HCT116 (cell line): ENCODE measurements around the gene TRAIP. TPM values are rescaled to one million over a fixed set of nuclear protein-coding genes. Genes with fewer than 3 reads are reported as not detected.

Experiments
- ATAC-seq: fragments of 200-7000 bp; cut with Tn5 transposase; 2 replicates; pipeline ENCODE4 v1.9.1; 2020; ENCODE audit warnings: mild to moderate bottlenecking, moderate library complexity
- BruUV-seq: library from RNA; stranded (reverse); fragments of 400-500 nt; replicated peaks from 2 replicates; lab custom pipeline; 2021; lab: Mats Ljungman, UMichigan
- CTCF ChIA-PET: fragments of 300-600 bp; sonication (Branson Sonifier 250); formaldehyde crosslinking; loops from one replicate; lab custom pipeline; 2021; ENCODE audit warnings: antibody characterized with exemption; lab: Charles Lee
- POLR2A ChIA-PET: fragments of 300-600, 350-600 bp; sonication (Branson Sonifier 250); formaldehyde crosslinking; loops from one replicate; lab custom pipeline; 2021; ENCODE audit warnings: antibody characterized with exemption; lab: Charles Lee
- RAD21 ChIA-PET, 2 experiments: fragments of 300-600 bp; sonication (Branson Sonifier 250); formaldehyde crosslinking; loops; one replicate each; lab custom pipeline; 2023; ENCODE audit warnings: low total read pairs in 2 of 2; ENCODE audit not compliant: uncharacterized antibody in 2 of 2, unreplicated experiment in 2 of 2, low non-redundant PET in 1 of 2; lab: Charles Lee
- DNase-seq: peaks from one replicate; pipeline ENCODE4 v3.0.0-alpha.2; 2010; ENCODE audit warnings: low read depth, low spot score
- H2AFZ ChIP-seq: fragments of 200-600 bp; shearing (Covaris generic), sonication (generic); 2 replicates; pipeline ENCODE4 v1.6.1; 2017; ENCODE audit warnings: low read depth, mixed run types, mixed read lengths, antibody characterized with exemption, low read length; ENCODE audit not compliant: poor library complexity, severe bottlenecking
- H3K27ac ChIP-seq: 2 replicates; pipeline ENCODE4 v1.5.1; 2012; ENCODE audit warnings: low read depth, low read length
- H3K27me3 ChIP-seq: fragments of 200-600 bp; sonication (generic); 2 replicates; pipeline ENCODE4 v1.6.1; 2016; ENCODE audit warnings: mixed run types, low read length, mixed read lengths; ENCODE audit not compliant: insufficient read depth
- H3K36me3 ChIP-seq, 2 experiments: fragments of 200-500 bp in 1 of 2; fragments of 200-600 bp in 1 of 2; sonication (Bioruptor generic) in 1 of 2; sonication (generic) in 1 of 2; 2 replicates each; pipeline versions ENCODE4 v1.5.1 to v1.6.1; 2014 to 2016; ENCODE audit warnings: low read length in 2 of 2, inconsistent platforms in 1 of 2, mixed read lengths in 1 of 2, mixed run types in 1 of 2; ENCODE audit not compliant: insufficient read depth in 2 of 2, control insufficient read depth in 1 of 2
- H3K4me1 ChIP-seq, 2 experiments: fragments of 200-600 bp in 1 of 2; sonication (generic) in 1 of 2; 2 replicates each; pipeline versions ENCODE4 v1.5.1 to v1.6.1; 2012 to 2017; ENCODE audit warnings: low read length in 2 of 2, inconsistent platforms in 1 of 2, mild to moderate bottlenecking in 1 of 2, mixed read lengths in 1 of 2, mixed run types in 1 of 2, moderate library complexity in 1 of 2; ENCODE audit not compliant: insufficient read depth in 2 of 2, control insufficient read depth in 1 of 2
- H3K4me2 ChIP-seq: fragments of 200-600 bp; sonication (generic); 2 replicates; pipeline ENCODE4 v1.6.1; 2017; ENCODE audit warnings: mixed run types, low read length, mixed read lengths
- H3K4me3 ChIP-seq, 2 experiments: fragments of 200-600 bp in 1 of 2; sonication (generic) in 1 of 2; replicated peaks in 1 of 2; 2 replicates each; pipeline ENCODE4 v1.5.1; 2011 to 2016; ENCODE audit warnings: low read length in 2 of 2, control low read depth in 1 of 2, low read depth in 1 of 2, mild to moderate bottlenecking in 1 of 2, mixed read lengths in 1 of 2, mixed run types in 1 of 2
- H3K79me2 ChIP-seq: fragments of 200-600 bp; sonication (generic); 2 replicates; pipeline ENCODE4 v1.6.1; 2017; ENCODE audit warnings: mild to moderate bottlenecking, mixed run types, low read length, moderate library complexity, mixed read lengths; ENCODE audit not compliant: insufficient read depth
- H3K9ac ChIP-seq: fragments of 200-600 bp; sonication (generic); 2 replicates; pipeline ENCODE4 v1.6.1; 2016; ENCODE audit warnings: low read length, mixed read lengths
- H3K9me2 ChIP-seq: fragments of 200-600 bp; sonication (generic), shearing (Covaris generic); 2 replicates; pipeline ENCODE4 v1.6.1; 2017; ENCODE audit warnings: mixed run types, mild to moderate bottlenecking, moderate library complexity; ENCODE audit not compliant: insufficient read depth
- H3K9me3 ChIP-seq, 2 experiments: fragments of 200-500 bp in 1 of 2; fragments of 200-600 bp in 1 of 2; sonication (Bioruptor generic) in 1 of 2; sonication (generic) in 1 of 2; 2 replicates each; pipeline ENCODE4 v1.6.1; 2014 to 2017; ENCODE audit warnings: low read length in 2 of 2, mixed read lengths in 2 of 2, inconsistent platforms in 1 of 2, low read depth in 1 of 2, mild to moderate bottlenecking in 1 of 2, mixed run types in 1 of 2, moderate library complexity in 1 of 2; ENCODE audit not compliant: control insufficient read depth in 1 of 2, insufficient read depth in 1 of 2
- H4K20me1 ChIP-seq: fragments of 200-600 bp; sonication (generic), shearing (Covaris generic); 2 replicates; pipeline ENCODE4 v1.6.1; 2017; ENCODE audit warnings: mixed run types, mild to moderate bottlenecking, moderate library complexity; ENCODE audit not compliant: insufficient read depth
- ATF3 ChIP-seq: IDR thresholded peaks from 2 replicates; pipeline ENCODE4 v1.6.1; 2012
- CTCF ChIP-seq, 3 experiments: fragments of 200-600 bp in 1 of 3; sonication (generic) in 1 of 3; IDR thresholded peaks in 2 of 3; conservative IDR thresholded peaks in 1 of 3; 2 replicates each; pipeline ENCODE4 v1.5.1; 2012 to 2017; ENCODE audit warnings: low read depth in 2 of 3, low read length in 2 of 3, antibody characterized with exemption in 1 of 3, borderline replicate concordance in 1 of 3, control low read depth in 1 of 3, mild to moderate bottlenecking in 1 of 3, mixed read lengths in 1 of 3, mixed run types in 1 of 3, moderate library complexity in 1 of 3; ENCODE audit not compliant: insufficient read depth in 1 of 3
- RAD21 ChIP-seq: IDR thresholded peaks from 2 replicates; pipeline ENCODE4 v1.6.1; 2012; ENCODE audit warnings: low read depth, mild to moderate bottlenecking
- SP1 ChIP-seq: IDR thresholded peaks from 2 replicates; pipeline ENCODE4 v1.6.1; 2012; ENCODE audit warnings: low read depth
- intact Hi-C: fragments of 100-400 bp; cut with micrococcal nuclease; formaldehyde crosslinking; loops from 2 replicates; pipeline ENCODE4 v1.10.0; 2022
- total RNA-seq: library from RNA; stranded (reverse); gene quantifications from one replicate; pipeline ENCODE4 v1.2.1, GENCODE V29; 2021; ENCODE audit not compliant: unreplicated experiment
- TF ChIP-seq, protein P1 (sequence below): IDR thresholded peaks from 2 replicates; pipeline ENCODE4 v1.6.1; 2012; ENCODE audit warnings: low read depth

Gene TRAIP
- total RNA-seq, 1 experiment from 2014 or later, result 25.5 TPM

GRCh38 chr3:49792371-49793150 is 63.8 kb downstream of the TRAIP start:
- Histone ChIP-seq H3K27me3 (no peaks in the 10 kb centered on the region), H3K9ac (no peak overlapping the region), H3K27ac (no peak overlapping the region), H3K4me3 (no peak overlapping the region), H3K9me3 (no peaks in the 10 kb centered on the region), H3K4me1 (no peaks in the 10 kb centered on the region), H3K4me2 (no peak overlapping the region), H4K20me1 (no peaks in the 10 kb centered on the region), H3K9me2 (no peaks in the 10 kb centered on the region), H2AFZ (no peak overlapping the region), H3K79me2 (no peaks in the 10 kb centered on the region), H3K36me3 (no peaks in the 10 kb centered on the region)
- intact Hi-C loops, result no loop called here
- ChIA-PET POLR2A (no interaction called here), RAD21 (no interaction called here), CTCF (no interaction called here)
- no TSS peak for BruUV-seq
- TF ChIP-seq CTCF (IDR thresholded peaks at IDR 0.05 in 2 of 3, conservative IDR thresholded peaks at IDR 0.05 in 1 of 3; ENCODE audit: borderline replicate concordance in 1 of 3, insufficient read depth in 1 of 3, low read depth in 2 of 3, low read length in 2 of 3) (no peak), RAD21 (no peak), SP1 (no peak), ATF3 (no peak)
- TF ChIP-seq, protein P1, sequence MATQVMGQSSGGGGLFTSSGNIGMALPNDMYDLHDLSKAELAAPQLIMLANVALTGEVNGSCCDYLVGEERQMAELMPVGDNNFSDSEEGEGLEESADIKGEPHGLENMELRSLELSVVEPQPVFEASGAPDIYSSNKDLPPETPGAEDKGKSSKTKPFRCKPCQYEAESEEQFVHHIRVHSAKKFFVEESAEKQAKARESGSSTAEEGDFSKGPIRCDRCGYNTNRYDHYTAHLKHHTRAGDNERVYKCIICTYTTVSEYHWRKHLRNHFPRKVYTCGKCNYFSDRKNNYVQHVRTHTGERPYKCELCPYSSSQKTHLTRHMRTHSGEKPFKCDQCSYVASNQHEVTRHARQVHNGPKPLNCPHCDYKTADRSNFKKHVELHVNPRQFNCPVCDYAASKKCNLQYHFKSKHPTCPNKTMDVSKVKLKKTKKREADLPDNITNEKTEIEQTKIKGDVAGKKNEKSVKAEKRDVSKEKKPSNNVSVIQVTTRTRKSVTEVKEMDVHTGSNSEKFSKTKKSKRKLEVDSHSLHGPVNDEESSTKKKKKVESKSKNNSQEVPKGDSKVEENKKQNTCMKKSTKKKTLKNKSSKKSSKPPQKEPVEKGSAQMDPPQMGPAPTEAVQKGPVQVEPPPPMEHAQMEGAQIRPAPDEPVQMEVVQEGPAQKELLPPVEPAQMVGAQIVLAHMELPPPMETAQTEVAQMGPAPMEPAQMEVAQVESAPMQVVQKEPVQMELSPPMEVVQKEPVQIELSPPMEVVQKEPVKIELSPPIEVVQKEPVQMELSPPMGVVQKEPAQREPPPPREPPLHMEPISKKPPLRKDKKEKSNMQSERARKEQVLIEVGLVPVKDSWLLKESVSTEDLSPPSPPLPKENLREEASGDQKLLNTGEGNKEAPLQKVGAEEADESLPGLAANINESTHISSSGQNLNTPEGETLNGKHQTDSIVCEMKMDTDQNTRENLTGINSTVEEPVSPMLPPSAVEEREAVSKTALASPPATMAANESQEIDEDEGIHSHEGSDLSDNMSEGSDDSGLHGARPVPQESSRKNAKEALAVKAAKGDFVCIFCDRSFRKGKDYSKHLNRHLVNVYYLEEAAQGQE, result no peak
- ATAC-seq, result no peak
- no peak for DNase-seq
